GM18861 (cell line): ENCODE data around the gene KIR2DL3.

Experiments
- ATAC-seq: cut with Tn5 transposase; IDR thresholded peaks from one replicate; pipeline ENCODE4 v1.9.1; 2021; ENCODE audit not compliant: unreplicated experiment

The KIR2DL3 gene

DNA sequence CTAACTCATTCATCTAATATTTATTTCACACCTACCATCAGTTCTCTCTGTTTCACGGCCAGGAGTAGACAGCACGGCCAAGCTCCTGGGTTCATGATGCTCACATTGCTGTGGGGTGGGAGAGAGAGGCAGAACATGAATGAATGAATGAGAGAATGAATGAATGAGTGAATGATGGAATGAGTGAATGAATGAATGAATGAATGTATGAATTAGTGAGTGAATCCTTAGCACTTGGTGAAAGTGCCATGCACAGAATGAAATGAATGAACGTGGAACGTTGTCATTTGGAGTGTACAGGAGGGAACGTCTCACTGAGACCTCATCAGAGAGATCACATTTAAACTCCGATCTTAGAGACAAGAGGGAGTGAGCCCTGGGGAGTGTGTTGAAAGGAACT is 53.2 kb downstream of the KIR2DL3 start:
- ATAC-seq, result no peak

GRCh38 chr19:54792814-54793213 is 54.5 kb downstream of the KIR2DL3 start:
- no peak for ATAC-seq

DNA sequence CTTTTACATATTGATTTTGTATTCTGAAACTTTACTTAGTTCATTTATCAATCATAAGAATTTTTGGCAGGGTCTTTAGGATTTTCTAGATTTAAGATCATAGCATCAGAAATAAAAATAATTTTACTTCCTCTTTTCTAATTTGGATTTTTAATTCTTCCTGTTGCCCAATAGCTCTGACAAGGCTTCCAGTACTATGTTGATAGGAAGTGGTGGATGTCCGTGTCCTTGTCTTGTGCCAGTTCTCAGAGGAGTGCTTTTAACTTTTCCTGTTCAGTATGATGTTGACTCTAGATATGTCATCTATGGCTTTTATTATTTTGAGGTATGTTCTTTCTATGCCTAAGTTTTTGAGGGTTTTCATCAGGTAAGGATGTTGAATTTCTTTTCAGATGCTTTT is 57.4 kb downstream of the KIR2DL3 start:
- no peak for ATAC-seq
